GM18519 (cell line): ENCODE results near the gene HOXD13.

ENCODE experiments used
- ATAC-seq: cut with Tn5 transposase; IDR thresholded peaks from one replicate; pipeline ENCODE4 v1.9.1; 2021; ENCODE audit warnings: mild to moderate bottlenecking, moderate library complexity; ENCODE audit not compliant: unreplicated experiment, low FRiP score

The HOXD13 gene

GRCh38 chr2:176093145-176093897 is 800 bp downstream of the HOXD13 start:
- no peak for ATAC-seq

- no peak for ATAC-seq
These were observed 1.4 kb downstream of the HOXD13 start for GRCh38 chr2:176093898-176094249.

- no peak for ATAC-seq
These were observed 1.8 kb downstream of the HOXD13 start for GRCh38 chr2:176094349-176094748.

DNA sequence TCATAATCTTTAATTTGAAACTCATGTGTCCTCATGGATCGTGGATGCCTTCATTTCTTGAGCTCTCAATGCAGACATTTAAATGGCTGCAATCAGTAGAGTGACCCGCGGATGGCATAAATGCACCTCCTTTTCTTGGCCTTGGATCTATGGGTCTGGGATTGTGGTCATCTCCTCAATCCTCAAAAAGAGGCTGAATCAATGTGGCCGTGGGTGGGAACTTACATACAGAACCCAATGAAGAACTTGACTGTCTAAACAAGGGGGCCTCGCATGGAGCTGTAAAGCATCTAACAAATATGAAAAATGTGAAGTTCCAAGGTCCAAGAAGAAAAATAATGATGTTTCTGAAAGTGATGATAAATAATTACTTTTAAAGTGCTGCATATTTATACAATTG is 2.9 kb downstream of the HOXD13 start:
- ATAC-seq = no peak

DNA sequence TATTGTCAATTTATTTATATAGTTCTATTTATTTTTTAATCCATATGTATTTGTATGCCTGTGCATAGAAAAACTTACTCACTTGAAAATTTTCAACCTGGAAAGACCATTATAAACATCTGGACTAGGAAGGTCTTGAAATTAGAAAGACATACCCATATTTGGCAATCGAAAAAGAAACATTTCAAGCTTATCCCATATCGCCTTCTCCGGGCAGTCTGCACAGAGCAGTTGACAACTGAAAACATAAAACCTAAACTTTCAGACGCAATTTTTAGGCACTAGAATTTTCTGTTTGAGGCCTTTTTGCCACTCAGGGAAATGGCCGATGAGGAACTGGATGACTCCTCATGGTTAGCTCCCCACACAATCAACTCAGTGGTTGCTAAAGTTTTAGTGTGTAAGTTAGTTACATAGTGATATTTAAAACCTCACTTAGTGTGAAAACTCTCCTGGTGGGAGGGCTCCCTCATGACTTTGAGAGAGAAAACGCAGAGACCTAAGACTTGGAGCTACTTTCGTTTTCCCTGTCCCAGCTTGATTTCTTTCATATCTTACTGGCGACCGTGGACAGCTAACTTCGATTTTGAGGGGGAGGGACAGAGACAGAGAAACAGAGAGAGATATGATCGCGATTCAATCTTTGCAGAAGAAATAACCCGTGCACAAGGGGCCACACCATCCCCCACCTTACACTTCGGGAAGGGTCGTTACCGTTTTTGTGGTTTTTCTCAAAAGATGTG is 3.9 kb downstream of the HOXD13 start:
- no peak for ATAC-seq

- ATAC-seq = peak; percentile 85
These were observed 4.7 kb downstream of the HOXD13 start for GRCh38 chr2:176096986-176097819.

- ATAC-seq = no peak
These were observed 5.4 kb downstream of the HOXD13 start for GRCh38 chr2:176097820-176098365.

- ATAC-seq = no peak
These were observed 6.0 kb downstream of the HOXD13 start for GRCh38 chr2:176098366-176099158.

DNA sequence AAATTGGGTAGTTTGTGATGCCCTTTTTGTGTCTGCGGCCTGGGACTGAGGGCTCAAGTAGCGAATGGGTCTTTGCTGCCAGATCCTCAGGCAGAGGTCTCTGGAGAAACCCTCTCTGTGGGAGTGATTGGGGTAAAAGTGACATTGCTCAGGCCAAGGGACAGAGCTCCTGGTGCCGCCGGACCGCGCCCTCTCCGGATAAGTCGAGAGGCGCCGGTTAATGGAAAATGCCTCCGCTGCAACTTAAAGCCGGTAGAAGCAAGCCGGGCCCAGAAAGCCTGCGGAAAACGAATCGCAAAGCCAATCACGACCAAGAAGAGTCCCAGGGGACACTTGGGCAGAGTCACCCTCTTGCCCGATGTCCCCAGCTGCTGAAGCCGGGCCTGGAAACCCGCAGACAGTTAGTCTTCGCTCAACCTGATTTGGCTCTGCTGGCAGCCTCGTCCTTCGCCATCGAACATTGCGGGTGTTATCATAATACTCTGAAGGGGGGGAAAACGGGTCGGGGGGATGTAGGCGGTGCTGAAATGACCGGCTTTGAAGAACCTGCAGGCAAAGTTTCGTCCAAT is 6.7 kb downstream of the HOXD13 start:
- ATAC-seq = no peak

- ATAC-seq = no peak
These were observed 7.4 kb downstream of the HOXD13 start, which contains the start of gene HOXD12 for GRCh38 chr2:176099728-176100546. Gene HOXD12, plus strand, starts transcription at chr2:176099795. Its CDS starts 7 bp downstream, at chr2:176099802.

DNA sequence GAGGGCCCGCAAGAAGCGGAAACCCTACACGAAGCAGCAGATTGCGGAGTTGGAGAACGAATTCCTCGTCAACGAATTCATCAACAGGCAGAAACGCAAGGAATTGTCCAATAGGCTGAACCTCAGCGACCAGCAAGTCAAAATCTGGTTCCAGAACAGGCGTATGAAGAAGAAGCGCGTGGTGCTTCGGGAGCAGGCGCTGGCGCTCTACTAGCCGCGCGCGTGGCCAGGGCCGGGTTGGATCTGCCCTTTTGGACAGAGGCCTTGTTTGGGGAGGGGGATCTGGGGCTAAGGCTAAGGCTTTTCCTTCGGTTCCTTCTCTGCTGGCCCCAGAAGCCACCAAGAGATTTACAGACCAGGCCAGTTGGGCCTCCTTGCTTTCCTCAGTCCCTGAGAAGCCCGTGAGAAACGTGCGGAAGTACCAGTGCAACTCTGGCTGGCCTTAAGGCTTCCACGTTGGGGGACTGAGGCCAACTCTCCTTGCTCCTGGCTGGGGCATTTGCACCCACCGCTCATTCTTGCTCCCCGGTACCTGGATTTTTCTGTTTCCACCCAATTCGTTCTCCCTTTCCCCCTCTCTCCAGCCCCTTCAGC is 8.1 kb downstream of the HOXD13 start:
- no peak for ATAC-seq

- ATAC-seq = no peak
These were observed 8.8 kb downstream of the HOXD13 start for GRCh38 chr2:176101216-176101830.

DNA sequence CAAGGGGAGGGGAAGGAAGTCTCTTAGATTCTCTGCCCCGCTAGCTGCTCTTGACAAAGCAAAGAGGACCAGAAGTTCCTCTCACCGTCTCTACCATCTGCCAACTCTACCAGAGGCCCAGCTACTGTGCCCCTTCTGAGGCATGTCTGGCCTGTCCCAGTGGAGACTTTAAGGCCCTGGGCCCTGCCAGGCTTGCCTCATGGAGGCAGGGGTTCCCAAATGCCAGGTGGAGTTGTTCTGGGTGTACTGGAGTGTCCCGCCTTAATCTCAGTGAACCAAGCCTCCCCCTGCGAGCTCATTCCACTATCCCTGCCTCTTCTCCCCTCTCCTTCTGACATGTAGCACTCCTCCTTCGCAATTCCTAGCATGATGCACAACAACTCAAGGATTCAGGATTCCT is 9.3 kb downstream of the HOXD13 start:
- ATAC-seq = no peak

GRCh38 chr2:176102309-176102866 is 9.9 kb downstream of the HOXD13 start:
- no peak for ATAC-seq

DNA sequence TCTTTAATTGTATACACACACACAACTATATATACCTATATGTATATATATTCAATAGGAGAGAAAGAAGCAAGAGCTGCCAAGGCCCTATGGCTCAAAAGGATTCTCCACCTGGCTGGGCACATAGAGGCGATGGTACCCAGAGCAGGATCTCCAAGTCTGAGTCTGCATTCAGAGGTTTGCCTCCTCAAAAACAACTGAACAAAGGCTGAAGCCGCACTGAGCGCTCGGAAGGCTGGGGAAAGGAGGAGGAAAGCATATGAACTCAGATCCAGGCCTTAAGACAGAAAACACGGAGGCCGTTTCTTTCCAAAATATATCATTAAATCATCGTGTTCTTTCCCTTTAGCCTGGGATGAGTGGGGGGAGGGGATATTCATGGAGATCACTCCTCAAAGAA is 10.7 kb downstream of the HOXD13 start:
- no peak for ATAC-seq

DNA sequence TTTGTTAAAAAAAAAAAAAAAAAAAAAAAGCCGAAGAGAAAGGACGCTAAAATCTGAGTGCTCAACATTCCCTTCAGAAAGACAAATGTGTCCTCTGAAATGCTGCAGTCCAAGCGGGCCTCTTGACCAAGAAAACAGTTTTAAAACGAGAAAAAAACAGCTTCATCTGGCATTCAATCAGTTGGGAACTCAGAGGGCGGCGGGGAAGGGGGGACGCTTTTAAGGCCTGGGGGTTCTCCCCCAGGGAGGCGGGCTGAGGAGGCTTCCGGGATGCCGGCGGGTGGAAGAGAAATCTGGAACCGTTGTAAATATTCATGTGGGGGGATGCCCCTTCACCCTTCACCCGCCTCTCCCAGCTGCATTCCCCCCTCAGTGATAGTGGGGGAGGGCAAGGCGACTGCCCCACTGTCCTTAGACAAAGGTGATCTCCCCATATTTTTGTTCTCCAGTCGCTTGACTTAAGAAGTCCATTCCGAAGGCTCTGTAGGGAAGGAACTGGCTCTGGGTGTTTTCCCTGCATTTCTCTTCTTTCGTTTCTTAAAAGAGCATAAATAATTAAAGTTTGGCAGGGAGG is 11.3 kb downstream of the HOXD13 start:
- no peak for ATAC-seq

DNA sequence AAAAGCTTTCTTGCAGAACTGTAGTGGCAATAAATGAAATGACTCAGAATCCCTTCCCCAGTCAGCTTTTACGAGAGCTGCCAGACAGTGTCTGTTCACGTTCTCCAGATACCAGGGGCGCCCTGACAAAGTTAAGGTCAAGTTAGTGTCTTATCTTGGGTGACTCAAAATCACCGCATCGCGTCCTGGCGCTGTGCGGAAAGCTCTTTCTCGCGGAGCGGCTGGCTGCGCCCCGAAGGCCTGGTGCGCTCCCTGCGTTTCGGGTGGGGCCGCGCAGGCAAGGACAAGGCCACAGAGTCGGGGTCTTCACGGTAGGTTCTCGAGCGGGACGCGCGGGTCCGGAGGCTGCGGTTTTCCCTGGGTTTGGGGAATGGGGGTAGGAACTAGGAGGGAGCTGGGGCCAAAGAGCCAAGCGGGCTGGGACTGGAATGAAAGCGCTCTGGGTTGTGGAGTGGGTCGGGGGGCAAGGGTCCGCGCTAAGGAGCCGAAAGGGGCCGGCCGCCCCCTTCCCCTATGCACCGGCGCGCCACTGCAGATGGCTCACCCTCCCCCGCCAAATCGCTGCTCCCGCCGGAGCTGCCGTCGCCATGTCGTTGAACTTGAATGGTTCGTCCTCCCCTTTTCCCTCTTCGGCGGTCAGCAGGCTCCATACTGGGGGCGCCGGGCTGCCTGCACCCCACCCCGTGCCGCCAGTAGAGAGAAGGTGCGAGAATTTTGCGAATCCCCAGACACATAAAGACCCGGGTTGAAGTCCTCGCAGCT is 12.0 kb downstream of the HOXD13 start:
- ATAC-seq = no peak
